Stimulated activated CD8-positive, alpha-beta memory T cell treated with anti-CD3 and anti-CD28 coated beads, Interleukin-15, amount 100 ng/mL, for 24 hours (primary cell): ENCODE results near the gene METTL16.
A peak's percentile ranks its signal among the peaks of the same experiment; 100 is the strongest.
"Not testable (repeated sequence)": the region's sequence is repeated elsewhere in the genome, so short reads cannot be mapped to it uniquely, and the experiment has no call there.

Experiments
- DNase-seq: peaks from one replicate; pipeline ENCODE4 v3.0.0-alpha.2; 2020; ENCODE audit warnings: low read depth

The METTL16 gene, protein sequence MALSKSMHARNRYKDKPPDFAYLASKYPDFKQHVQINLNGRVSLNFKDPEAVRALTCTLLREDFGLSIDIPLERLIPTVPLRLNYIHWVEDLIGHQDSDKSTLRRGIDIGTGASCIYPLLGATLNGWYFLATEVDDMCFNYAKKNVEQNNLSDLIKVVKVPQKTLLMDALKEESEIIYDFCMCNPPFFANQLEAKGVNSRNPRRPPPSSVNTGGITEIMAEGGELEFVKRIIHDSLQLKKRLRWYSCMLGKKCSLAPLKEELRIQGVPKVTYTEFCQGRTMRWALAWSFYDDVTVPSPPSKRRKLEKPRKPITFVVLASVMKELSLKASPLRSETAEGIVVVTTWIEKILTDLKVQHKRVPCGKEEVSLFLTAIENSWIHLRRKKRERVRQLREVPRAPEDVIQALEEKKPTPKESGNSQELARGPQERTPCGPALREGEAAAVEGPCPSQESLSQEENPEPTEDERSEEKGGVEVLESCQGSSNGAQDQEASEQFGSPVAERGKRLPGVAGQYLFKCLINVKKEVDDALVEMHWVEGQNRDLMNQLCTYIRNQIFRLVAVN

DNA sequence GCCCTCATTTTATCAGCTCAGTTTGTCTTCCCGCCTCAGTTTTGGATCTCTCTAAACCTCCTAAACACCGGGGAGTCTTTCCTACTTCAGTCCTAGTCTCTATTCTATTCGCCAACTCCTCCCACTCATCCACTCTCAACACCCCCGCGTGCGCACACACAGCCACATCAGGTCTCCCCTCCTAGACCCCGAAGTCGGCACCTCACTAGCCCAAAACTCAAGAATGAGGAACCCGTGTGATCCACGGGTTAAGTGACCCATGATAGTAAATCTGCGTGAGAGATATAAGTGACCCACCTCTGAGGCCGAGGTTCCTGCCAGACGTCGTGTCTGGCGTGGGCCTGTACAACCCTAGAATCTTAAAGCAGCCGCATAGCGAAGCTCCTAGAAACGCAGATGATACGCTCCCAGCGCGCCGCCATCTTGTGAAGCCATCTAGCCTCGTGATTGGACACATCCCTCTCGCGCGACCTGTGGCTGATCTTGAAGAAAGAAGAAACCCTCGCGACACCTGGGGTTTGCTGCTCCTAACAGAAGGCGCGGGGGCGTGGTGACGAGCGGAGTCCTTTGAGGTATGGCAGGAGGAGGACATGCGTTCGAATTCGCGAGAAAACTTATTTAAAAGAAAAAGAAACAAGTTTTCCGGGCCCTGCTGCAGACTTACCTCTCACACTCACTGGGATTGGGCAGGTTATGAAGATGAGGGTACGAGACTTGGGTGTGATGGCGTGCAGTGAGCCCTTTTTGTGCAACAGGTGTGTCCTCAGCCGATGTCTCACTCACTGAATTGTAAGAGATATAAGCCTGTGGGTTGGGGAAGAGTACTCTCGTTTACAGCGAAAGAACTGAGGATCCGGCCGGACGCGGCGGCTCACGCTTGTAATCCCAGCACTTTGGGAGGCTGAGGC is at the start of gene METTL16:
Gene METTL16, minus strand, starts transcription at position 427 of the 908 bp plus-strand sequence. CDS start 9,557 bp downstream, outside the sequence.
- DNase-seq: peak; percentile 83

DNA sequence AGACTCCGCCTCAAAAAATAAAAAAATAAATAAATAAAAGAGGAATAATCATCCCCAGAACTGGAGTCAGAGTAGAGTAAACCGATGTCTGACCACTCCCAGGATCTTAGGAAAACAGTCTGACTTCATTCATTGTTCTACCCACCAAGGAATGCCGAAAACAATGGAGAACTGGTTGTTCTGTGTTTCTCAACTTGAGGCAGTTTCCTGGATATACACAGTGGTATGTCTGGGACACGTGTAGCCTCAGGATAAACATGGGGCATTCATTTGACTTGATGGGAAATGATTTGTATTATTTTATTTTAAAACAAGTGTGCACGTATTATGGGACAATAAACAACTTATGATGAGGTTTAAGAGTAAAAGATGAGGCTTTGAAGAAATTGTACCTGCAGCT is 49.0 kb upstream of the METTL16 start:
- no peak for DNase-seq

DNA sequence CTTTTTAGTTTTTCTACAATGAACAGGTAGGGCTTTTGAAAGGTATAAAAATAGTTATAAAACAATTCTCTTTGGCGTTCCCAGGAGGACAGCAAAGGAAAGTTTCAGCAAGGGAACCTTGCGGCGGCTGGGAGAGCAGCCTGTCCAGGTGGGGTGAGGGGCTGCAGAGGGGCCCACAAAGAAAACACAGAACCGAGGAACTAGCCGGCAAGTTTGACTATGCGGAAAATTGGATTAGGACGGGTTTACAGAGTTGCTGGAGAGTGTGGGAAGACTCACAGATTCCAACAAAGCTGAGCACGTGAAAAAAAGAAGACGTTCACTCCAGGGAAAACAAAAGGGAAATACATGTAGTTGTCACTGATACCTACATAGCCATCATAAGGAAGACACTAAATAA is 40.2 kb upstream of the METTL16 start:
- no peak for DNase-seq

DNA sequence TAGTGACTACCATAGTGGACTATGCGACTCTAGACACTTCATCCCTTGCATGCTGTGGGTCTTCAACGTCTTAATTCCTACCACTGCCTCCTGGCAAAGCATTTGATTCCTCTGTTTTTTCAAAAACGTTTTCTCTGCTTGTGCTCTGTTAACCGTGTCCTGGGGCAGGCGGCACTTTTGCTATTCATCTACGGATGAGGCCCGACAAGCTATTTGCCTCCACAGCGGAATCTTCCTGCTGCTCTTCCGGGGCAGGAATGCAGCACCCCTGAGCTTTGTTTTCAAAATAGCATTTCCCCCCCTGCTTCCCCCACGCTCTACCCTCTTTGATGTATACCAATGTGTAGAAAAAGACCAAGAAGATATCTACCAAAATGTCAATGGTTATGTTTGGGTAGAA is 39.8 kb upstream of the METTL16 start:
- DNase-seq: no peak

DNA sequence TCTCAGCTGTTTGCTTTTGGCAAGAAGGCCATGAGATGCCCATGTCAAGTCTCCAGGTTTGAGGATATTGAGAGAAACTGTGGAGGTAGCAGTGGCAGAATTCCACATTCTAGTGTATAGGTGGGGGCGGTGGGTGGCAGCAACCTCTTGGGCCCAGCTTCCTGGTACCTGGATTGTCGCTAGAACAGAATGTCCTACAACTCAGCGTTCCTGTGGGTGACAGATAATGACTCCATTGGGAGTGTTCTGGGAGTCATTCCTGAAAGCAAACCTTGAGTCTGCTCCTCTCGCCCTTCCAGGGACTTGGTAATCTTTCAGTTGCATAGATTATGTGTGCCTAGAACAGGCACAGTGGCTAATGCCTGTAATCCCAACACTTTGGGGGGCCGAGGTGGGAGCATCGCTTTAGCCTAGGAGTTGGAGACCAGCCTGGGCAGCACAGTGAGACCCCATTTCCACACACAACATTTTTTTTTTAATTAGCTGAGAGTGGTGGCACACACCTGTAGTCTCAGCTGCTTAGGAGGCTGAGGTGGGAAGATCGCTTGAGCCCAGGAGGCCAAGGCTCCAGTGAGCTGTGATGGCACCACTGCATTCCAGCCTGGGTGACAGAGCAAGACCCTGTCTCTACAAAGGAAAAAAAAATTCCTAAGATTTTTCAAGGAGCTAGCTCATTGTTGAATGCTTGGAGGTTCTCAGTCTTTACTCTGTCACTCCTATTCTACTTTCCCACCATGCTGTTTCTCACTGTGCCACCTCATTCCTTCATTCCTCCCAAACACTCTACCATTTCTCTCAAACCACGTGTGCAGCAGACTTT is 37.9 kb upstream of the METTL16 start:
- DNase-seq: no peak

DNA sequence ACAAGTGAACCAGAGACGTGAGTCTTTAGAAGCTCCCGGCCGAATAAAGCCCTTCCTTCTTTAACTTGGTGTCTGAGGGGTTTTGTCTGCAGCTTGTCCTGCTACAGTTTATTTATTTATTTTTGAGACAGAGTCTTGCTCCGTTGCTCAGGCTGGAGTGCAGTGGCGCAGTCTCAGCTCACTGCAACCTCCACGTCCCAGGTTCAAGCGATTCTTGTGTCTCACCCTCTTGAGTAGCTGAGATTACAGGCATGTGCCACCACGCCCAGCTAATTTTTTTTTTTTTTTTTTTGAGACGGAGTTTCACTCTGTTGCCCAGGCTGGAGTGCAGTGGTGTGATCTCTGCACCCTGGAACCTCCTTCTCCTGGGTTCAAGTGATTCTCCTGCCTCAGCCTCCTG is 36.3 kb upstream of the METTL16 start:
- not testable (repeated sequence) for DNase-seq

DNA sequence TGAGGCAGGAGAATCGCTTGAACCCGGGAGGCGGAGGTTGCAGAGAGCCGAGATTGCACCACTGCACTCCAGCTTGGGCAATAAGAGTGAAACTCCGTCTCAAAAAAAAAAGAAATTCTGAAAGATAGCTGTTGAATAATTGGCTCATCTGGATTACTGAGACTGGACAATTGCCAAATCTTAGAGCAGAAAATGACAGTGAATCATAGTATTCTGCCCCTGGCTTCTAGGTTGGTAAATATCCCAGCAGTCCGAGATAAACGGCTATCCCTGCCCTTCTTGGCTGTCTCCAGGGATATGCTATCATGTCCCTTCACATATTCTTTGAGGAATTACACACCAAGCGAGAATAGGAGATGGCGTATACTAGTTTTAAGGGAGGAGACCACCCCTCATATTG is 35.5 kb upstream of the METTL16 start:
- no peak for DNase-seq

DNA sequence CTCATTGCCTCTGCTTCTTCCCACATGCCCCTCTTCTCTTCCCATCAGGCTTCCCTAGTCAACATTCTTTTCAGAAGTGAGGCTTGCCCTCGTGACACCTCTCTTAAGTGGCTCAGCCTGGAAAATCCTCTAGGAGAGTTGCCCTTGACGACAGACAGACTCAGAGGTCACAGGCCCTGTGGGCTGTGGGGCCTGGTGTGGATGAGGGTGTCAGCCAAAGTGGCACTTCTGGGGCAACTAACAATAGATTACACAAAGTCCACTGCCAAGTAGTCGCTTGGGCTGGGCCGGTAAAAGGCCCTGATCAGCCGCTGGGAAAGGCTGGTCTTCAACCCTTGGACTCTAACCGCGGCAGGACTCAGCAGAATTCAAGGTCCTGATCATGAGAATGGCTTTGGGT is 33.7 kb upstream of the METTL16 start:
- DNase-seq: no peak

DNA sequence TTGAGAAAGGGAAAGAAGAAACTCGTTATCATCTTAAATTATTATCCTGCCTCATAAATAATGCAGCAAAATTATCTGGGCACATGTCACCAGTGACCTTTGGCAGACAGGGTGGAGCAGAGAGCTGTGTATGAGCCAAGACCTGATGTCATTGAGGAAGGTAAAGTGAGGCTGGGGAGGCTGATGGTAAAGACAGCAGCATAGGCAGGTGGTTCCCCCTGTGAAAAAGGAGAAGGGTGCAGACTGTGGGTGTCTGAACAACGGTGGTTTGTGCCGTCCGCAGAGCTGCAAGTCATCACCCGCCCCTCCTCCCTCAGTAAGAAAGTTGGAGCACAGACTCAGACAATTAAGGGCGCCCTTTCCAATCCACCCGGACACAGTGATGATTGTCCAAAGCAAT is 30.8 kb upstream of the METTL16 start:
- no peak for DNase-seq

DNA sequence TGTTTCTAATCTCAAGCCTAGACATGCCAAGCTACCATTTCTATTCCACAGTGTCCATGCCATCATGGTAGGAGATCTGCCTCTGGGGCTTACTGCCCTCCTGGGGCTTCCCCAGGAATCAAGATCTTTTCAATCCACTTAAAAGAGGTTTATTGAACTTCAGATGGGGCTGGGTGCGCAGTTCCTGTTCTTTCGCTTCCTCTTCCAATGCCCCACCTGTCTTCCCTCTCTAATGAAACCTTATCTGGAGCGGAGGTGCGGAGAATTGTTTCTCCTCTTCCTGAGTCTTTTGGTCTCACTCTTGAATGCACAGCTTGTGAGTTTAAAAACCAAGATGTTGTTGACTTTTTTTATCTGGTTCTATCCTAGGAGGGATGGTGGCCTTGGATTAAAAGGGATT is 30.4 kb upstream of the METTL16 start:
- DNase-seq: no peak

DNA sequence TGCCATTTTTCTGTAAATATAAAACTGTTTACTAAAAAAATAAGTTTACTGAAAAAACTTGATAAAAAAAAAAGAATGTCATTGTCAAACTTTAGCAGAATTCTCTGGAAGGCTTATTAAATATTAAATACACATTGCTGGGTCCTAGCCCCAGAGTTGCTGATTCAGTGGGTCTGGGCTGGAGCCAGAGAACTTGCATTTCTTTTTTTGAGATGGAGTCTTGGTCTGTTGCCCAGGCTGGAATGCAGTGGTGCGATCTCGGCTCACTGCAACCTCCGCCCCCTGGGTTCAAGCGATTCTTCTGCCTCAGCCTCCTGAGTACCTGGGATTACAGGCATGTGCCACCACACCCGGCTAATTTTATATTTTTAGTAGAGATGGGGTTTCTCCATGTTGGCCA is 25.9 kb upstream of the METTL16 start:
- not testable (repeated sequence) for DNase-seq

DNA sequence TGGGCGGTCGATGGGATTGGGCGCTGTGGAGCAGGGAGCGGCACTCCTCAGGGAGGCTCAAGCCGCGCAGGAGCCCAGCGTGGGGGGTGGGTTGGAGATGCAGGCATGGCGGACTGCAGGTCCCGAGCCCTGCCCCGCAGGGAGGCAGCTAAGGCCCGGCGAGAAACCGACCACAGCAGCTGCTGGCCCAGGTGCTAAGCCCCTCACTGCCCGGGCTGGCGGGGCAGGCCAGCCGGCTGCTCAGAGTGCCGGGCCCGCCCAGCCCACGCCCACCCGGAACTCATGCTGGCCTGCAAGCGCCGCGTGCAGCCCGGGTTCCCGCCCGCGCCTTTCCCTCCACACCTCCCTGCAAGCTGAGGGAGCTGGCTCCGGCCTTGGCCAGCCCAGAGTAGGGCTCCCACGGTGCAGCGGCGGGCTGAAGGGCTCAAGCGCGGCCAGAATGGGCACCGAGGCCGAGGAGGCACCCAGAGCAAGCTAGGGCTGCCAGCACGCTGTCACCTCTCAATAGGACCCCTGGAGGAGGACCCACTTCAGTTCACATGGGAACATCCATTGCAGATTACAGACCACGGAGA is 20.5 kb upstream of the METTL16 start:
- no peak for DNase-seq

DNA sequence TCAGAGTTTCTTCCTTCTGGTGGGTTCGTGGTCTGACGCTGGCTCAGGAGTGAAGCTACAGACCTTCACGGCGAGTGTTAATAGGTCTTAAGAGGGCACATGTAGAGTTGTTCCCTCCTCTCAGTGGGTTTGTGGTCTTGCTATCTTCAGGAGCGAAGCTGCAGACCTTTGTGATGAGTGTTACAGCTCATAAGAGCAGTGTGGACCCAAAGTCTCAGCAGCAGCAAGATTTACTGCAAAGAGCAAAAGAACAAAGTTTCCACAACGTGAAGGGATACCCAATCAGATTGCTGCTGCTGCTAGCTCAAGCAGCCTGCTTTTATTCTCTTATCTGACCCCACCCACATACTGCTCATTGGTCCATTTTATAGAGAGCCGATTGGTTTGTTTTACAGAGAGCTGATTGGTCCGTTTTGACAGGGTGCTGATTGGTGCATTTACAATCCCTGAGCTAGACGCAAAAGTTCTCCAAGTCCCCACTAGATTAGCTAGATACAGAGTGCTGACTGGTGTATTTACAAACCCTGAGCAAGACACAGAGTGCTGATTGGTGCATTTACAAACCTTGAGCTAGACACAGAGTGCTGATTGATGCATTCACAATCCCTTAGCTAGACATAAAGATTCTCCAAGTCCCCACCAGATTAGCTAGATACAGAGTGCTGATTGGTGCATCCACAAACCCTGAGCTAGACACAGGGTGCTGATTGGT is 19.7 kb upstream of the METTL16 start:
- not testable (repeated sequence) for DNase-seq

DNA sequence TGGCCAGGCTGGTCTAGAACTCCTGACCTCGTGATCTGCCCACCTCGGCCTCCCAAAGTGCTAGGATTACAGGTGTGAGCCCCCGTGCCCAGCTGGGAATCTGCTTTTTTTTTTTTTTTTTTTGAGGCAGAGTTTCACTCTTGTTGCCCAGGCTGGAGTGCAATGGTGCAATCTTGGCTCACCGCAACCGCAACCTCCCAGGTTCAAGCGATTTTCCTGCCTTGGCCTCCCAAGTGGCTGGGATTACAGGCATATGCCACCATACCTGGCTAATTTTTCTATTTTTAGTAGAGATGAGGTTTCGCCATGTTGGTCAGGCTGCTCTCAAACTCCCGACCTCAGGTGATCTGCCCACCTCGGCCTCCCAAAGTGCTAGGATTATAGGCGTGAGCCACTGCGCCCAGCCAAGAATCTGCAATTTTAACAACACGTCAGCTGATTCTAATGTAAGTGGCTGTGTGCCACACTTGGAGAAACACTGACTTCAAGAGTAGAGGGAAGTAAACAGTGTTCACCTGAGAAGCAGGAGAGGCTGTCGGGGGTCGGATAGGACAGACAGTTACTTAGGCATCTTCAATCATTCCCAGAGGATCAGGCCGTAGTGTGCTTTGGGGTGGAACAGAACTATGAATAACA is 10.2 kb upstream of the METTL16 start:
- not testable (repeated sequence) for DNase-seq

DNA sequence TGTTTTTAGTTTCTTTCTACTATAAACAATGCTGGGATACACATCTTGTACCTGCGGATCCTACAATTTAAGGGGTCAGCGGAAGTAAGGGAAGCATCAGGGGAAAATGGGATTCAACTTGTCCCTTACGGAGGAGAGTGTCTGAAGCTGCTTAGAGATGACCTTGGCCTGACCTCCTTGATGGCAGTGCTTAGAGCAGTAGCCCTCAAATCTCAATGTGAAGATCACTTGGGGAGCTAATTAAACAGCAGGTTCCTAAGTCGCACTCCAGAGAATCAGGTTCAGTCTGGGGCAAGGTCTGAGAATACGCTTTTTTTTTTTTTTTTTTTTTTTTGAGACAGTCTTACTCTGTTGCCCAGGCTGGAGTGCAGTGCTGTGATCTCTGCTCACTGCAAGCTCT is 9.6 kb upstream of the METTL16 start:
- DNase-seq: no peak

DNA sequence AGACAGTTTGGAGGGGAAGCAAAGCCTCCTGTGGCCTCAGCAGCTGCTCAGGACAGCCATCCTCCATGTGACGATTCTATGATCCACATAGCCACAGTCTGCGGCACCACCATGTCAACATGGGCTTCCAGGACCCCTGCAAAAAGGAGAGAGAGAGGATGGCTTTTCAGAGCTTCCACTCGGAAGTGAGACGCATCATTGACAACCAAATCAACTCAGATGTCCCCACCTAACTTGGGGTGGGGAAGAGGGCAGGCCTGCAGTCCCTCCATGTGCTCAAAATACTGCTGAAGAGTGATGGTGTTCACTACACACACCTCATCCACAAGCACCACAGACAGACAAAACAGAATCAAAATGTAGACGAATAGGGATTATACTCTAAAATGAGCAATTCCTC is 5.9 kb upstream of the METTL16 start:
- no peak for DNase-seq

DNA sequence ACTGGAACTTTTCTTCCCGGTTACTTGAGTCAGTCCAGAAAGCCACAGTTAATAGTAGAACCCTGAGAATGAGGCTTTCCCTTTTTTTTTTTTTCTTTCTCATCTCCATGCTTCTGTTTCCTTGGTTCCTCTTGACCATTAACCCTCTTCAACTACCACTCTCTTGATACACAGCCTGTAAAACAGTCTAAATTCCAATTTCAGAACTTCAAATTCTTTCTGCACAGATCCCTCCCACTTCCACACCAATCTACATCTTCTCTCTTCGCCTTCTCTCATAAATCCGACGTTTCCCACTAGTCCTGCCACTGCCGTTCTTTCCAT is 588 bp downstream of the METTL16 start:
- DNase-seq: no peak

DNA sequence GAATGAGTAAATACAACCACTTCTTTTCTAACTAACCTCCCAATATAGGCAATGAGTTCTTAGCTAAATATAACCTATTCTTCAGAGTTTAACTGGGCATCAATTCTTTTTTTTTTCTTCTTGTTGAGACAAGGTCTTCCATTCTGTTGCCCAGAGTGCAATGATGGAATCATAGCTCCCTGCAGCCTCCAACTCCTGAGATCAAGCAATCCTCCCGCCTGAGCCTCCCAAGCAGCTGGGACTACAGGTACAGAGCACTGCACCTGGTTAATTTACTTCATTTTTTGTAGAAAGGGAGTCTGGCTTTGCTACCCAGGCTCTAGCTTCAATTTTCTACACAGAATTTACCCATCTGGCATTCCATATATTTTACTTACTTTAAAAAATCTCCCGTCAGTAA is 1.1 kb downstream of the METTL16 start:
- DNase-seq: no peak

DNA sequence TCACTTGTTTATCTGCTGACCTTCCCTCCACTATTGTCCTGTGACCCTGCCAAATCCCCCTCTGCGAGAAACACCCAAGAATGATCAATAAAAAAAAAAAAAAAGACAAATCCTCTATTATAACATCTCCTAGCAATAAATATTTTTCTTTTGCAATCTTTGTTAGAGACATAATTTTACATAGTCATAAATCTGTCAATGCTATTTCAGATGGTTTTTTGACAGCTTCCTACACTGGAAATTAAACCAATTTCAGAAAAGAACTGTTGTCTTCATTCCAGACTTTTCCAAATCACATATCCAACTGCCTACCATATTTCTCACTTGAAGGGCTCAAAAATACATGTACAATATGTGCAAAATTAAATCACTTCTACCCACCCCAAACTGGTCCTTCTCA is 3.7 kb downstream of the METTL16 start:
- DNase-seq: no peak

DNA sequence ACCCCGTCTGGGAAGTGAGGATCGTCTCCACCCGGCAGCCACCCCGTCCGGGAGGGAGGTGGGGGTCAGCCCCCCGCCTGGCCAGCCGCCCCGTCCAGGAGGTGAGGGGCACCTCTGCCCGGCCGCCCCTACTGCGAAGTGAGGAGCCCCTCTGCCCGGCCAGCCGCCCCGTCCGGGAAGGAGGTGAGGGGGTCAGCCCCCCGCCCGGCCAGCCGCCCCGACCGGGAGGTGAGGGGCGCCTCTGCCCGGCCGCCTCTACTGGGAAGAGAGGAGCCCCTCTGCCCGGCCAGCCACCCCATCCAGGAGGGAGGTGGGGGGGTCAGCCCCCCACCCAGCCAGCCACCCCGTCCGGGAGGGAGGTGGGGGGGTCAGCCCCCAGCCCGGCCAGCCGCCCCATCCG is 4.7 kb downstream of the METTL16 start:
- DNase-seq: not testable (repeated sequence)

DNA sequence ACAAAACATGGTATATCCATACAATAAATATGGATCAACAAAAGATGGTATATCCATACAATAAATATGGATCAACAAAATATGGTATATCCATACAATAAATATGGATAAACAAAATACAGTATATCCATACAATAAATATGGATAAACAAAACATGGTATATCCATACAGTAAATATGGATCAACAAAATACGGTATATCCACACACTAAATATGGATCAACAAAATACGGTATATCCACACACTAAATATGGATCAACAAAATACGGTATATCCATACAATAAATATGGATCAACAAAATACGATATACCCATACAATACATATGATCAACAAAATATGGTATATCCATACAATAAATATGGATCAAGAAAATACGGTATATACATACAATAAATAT is 8.1 kb downstream of the METTL16 start:
- no peak for DNase-seq
